Endothelial cell of umbilical vein (primary cell): ENCODE results near the gene DSC1. TPM values are rescaled to one million over a fixed set of nuclear protein-coding genes. Genes with fewer than 3 reads are reported as not detected.

Source experiments
- BruUV-seq: library from RNA; stranded (reverse); fragments of 400-500 nt; replicated peaks from 2 replicates; lab custom pipeline; 2021; lab: Mats Ljungman, UMichigan
- CTCF ChIA-PET: fragments of 300-600, 350-600 bp; sonication (Branson Sonifier 250); formaldehyde crosslinking; loops from one replicate; lab custom pipeline; 2021; ENCODE audit warnings: antibody characterized with exemption, inconsistent platforms; lab: Charles Lee
- POLR2A ChIA-PET: fragments of 300-600, 350-600 bp; sonication (Branson Sonifier 250); formaldehyde crosslinking; loops from one replicate; lab custom pipeline; 2021; ENCODE audit warnings: antibody characterized with exemption, inconsistent platforms; lab: Charles Lee
- DNase-seq: peaks from one replicate; pipeline ENCODE4 v3.0.0-alpha.2; 2011; ENCODE audit warnings: low read depth, low spot score
- FAIRE-seq: peaks from 2 replicates; lab custom pipeline; 2011; peaks lifted over from hg19 to GRCh38; lab: Jason Lieb, UNC
- H2AFZ ChIP-seq: 2 replicates; pipeline ENCODE4 v1.6.0; 2012; ENCODE audit warnings: low read depth, low read length, control low read depth, inconsistent platforms
- H3K27ac ChIP-seq: 2 replicates; pipeline ENCODE4 v1.5.1; 2011; ENCODE audit warnings: low read depth, mild to moderate bottlenecking, control low read depth, low read length, moderate library complexity; ENCODE audit not compliant: insufficient read depth
- H3K27me3 ChIP-seq, 2 experiments: 2 replicates each; pipeline versions ENCODE4 v1.6.0 to v1.6.1; 2011; ENCODE audit warnings: low read length in 2 of 2, mixed read lengths in 1 of 2; ENCODE audit not compliant: control insufficient read depth in 2 of 2, insufficient read depth in 2 of 2
- H3K36me3 ChIP-seq, 2 experiments: 2 replicates in 1 of 2; 3 replicates in 1 of 2; pipeline ENCODE4 v1.5.1; 2011; ENCODE audit warnings: low read length in 2 of 2, mild to moderate bottlenecking in 1 of 2, moderate library complexity in 1 of 2; ENCODE audit not compliant: control insufficient read depth in 2 of 2, insufficient read depth in 2 of 2; ENCODE audit errors: extremely low read depth in 1 of 2
- H3K4me1 ChIP-seq: 3 replicates; pipeline ENCODE4 v1.5.1; 2011; ENCODE audit warnings: mild to moderate bottlenecking, low read length; ENCODE audit not compliant: control insufficient read depth, insufficient read depth; ENCODE audit errors: extremely low read depth
- H3K4me2 ChIP-seq: 2 replicates; pipeline ENCODE4 v1.6.1; 2011; ENCODE audit warnings: low read length, control low read depth, mixed read lengths; ENCODE audit not compliant: insufficient read depth
- H3K4me3 ChIP-seq, 3 experiments: fragments of 200-600 bp in 1 of 3; sonication (generic), shearing (Covaris generic) in 1 of 3; replicated peaks in 1 of 3; 2 replicates each; pipeline ENCODE4 v1.5.1; 2011 to 2016; ENCODE audit warnings: control low read depth in 3 of 3, low read length in 3 of 3, mild to moderate bottlenecking in 2 of 3, inconsistent platforms in 1 of 3, low read depth in 1 of 3, moderate library complexity in 1 of 3; ENCODE audit not compliant: insufficient read depth in 1 of 3
- H3K79me2 ChIP-seq: 2 replicates; pipeline ENCODE4 v1.6.0; 2012; ENCODE audit warnings: low read length, inconsistent platforms; ENCODE audit not compliant: control insufficient read depth, insufficient read depth
- H3K9ac ChIP-seq: replicated peaks from 2 replicates; pipeline ENCODE3; 2011; ENCODE audit warnings: low read length, control low read depth; ENCODE audit not compliant: insufficient read depth; ENCODE audit errors: extremely low read depth
- H3K9me1 ChIP-seq: replicated peaks from 3 replicates; pipeline ENCODE4 v1.6.0; 2011; ENCODE audit warnings: mild to moderate bottlenecking, low read length; ENCODE audit not compliant: control insufficient read depth, insufficient read depth; ENCODE audit errors: extremely low read depth
- H3K9me3 ChIP-seq: replicated peaks from 2 replicates; pipeline ENCODE4 v1.5.1; 2012; ENCODE audit warnings: low read length, inconsistent platforms; ENCODE audit not compliant: control insufficient read depth, insufficient read depth
- H4K20me1 ChIP-seq: replicated peaks from 2 replicates; pipeline ENCODE3; 2011; ENCODE audit warnings: mild to moderate bottlenecking, low read length; ENCODE audit not compliant: control insufficient read depth, insufficient read depth; ENCODE audit errors: extremely low read depth
- CTCF ChIP-seq, 2 donors: IDR thresholded peaks; 1 replicate in 1 of 2; 2 replicates in 1 of 2; pipeline ENCODE4 v1.5.1; 2011; ENCODE audit warnings: low read length in 2 of 2, mild to moderate bottlenecking in 2 of 2, moderate library complexity in 2 of 2, control low read depth in 1 of 2, inconsistent platforms in 1 of 2, low read depth in 1 of 2; ENCODE audit not compliant: insufficient read depth in 1 of 2; ENCODE audit errors: extremely low read depth in 1 of 2
- EZH2 ChIP-seq: IDR thresholded peaks from 2 replicates; pipeline ENCODE4 v1.6.1; 2012; ENCODE audit warnings: borderline replicate concordance, low read depth, mild to moderate bottlenecking, moderate library complexity, low read length, inconsistent platforms; ENCODE audit not compliant: severe bottlenecking
- FOS ChIP-seq: IDR thresholded peaks from 2 replicates; pipeline ENCODE4 v1.6.1; 2011; ENCODE audit warnings: mild to moderate bottlenecking, low read length, moderate library complexity, borderline replicate concordance; ENCODE audit not compliant: insufficient read depth
- GATA2 ChIP-seq: IDR thresholded peaks from 2 replicates; pipeline ENCODE4 v1.7.0; 2011; ENCODE audit warnings: low read depth, mild to moderate bottlenecking, moderate library complexity, mixed read lengths, low read length; ENCODE audit not compliant: insufficient read length, insufficient read depth
- JUN ChIP-seq: IDR thresholded peaks from 2 replicates; pipeline ENCODE4 v1.6.1; 2011; ENCODE audit warnings: borderline replicate concordance, low read depth; ENCODE audit not compliant: insufficient read length, insufficient read depth
- MAX ChIP-seq: IDR thresholded peaks from 2 replicates; pipeline ENCODE4 v1.6.1; 2011; ENCODE audit not compliant: insufficient read depth, insufficient read length
- MYC ChIP-seq: IDR thresholded peaks from one replicate; pipeline ENCODE4 v1.6.1; 2011; ENCODE audit warnings: mild to moderate bottlenecking, low read depth, low read length
- POLR2A ChIP-seq: IDR thresholded peaks from 2 replicates; pipeline ENCODE4 v1.6.1; 2012; ENCODE audit warnings: low read depth, mild to moderate bottlenecking, control low read depth, low read length
- POLR2AphosphoS5 ChIP-seq: IDR thresholded peaks from 2 replicates; pipeline ENCODE4 v1.6.1; 2012; ENCODE audit warnings: low read depth, mild to moderate bottlenecking, control low read depth, low read length, moderate library complexity; ENCODE audit not compliant: insufficient read depth
- dilution Hi-C: fragments of 300-500 bp; cut with MboI; formaldehyde crosslinking; loops from one replicate; pipeline ENCODE4 v1.15.0; 2019; ENCODE audit warnings: low sequenced_read_pairs; ENCODE audit not compliant: extremely low pct_ligation_motif_present
- intact Hi-C: fragments of 100-400 bp; cut with micrococcal nuclease; formaldehyde crosslinking; loops from one replicate; pipeline ENCODE4 v1.10.0; 2022
- polyA plus RNA-seq, 4 experiments: library from polyadenylated mRNA; depleted of rRNA in 3 of 4; stranded (reverse) in 3 of 4; unstranded in 1 of 4; fragments of >200 nt; gene quantifications; 2 replicates each; pipeline versions ENCODE4 v1.2.1 to v1.2.3, GENCODE V29; 2011 to 2012; ENCODE audit warnings: missing spikeins in 1 of 4
- total RNA-seq: library from RNA; stranded (reverse); gene quantifications from 2 replicates; pipeline ENCODE4 v1.2.3, GENCODE V29; 2021

Gene DSC1
- total and polyA plus RNA-seq, 2 donors (not counting 3 experiments of a cell fraction or from before 2014, with no cell fraction given), result not detected

GRCh38 chr18:31143025-31143424 is 19.6 kb downstream of the DSC1 start:
- no peaks in the 10 kb centered on the region for H4K20me1 ChIP-seq
- H3K9ac ChIP-seq, result no peak overlapping the region
- DNase-seq, result no peak
- intact Hi-C loops, result no loop called here
- FAIRE-seq, result no peak
- H3K4me2 ChIP-seq, result no peak overlapping the region
- H3K4me3 ChIP-seq, result no peak overlapping the region
- ChIA-PET POLR2A (no interaction called here), CTCF (no interaction called here)
- no peaks in the 10 kb centered on the region for H3K79me2 ChIP-seq
- H3K27me3 ChIP-seq, result no peaks in the 10 kb centered on the region
- no peaks in the 10 kb centered on the region for H3K9me3 ChIP-seq
- no peaks in the 10 kb centered on the region for H3K36me3 ChIP-seq
- no peak overlapping the region for H2AFZ ChIP-seq
- BruUV-seq, result no TSS peak
- H3K9me1 ChIP-seq, result no peaks in the 10 kb centered on the region
- TF ChIP-seq POLR2A (no peak), MAX (no peak), CTCF (IDR thresholded peaks at IDR 0.05; ENCODE audit: extremely low read depth in 1 of 2, insufficient read depth in 1 of 2, low read depth in 1 of 2, low read length in 2 of 2) (no peak), MYC (no peak), EZH2 (no peak), FOS (no peak), POLR2AphosphoS5 (no peak), JUN (no peak), GATA2 (no peak)
- H3K4me1 ChIP-seq, result no peaks in the 10 kb centered on the region
- dilution Hi-C loops, result no loop called here
- no peak overlapping the region for H3K27ac ChIP-seq
